ENCODE results near the gene HVCN1.

- TF ChIP-seq, protein P1, sequence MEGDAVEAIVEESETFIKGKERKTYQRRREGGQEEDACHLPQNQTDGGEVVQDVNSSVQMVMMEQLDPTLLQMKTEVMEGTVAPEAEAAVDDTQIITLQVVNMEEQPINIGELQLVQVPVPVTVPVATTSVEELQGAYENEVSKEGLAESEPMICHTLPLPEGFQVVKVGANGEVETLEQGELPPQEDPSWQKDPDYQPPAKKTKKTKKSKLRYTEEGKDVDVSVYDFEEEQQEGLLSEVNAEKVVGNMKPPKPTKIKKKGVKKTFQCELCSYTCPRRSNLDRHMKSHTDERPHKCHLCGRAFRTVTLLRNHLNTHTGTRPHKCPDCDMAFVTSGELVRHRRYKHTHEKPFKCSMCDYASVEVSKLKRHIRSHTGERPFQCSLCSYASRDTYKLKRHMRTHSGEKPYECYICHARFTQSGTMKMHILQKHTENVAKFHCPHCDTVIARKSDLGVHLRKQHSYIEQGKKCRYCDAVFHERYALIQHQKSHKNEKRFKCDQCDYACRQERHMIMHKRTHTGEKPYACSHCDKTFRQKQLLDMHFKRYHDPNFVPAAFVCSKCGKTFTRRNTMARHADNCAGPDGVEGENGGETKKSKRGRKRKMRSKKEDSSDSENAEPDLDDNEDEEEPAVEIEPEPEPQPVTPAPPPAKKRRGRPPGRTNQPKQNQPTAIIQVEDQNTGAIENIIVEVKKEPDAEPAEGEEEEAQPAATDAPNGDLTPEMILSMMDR (conservative IDR thresholded peaks at IDR 0.05; ENCODE audit: low read depth, low read length), result no peak
- TF ChIP-seq EZH2 (IDR thresholded peaks at IDR 0.05; ENCODE audit: low read length, unreplicated experiment), result no peak
- no peak for TF ChIP-seq EZH2phosphoT487 (IDR thresholded peaks at IDR 0.05; ENCODE audit: borderline replicate concordance, low read length)
These were observed 72.3 kb downstream of the HVCN1 start for GRCh38 chr12:110616471-110617115.
